Raji (cell line): ENCODE results near the gene ARHGEF5.
"Not testable (repeated sequence)": the region's sequence is repeated elsewhere in the genome, so short reads cannot be mapped to it uniquely, and the experiment has no call there.

Experiments used
- POLR2A ChIP-seq: IDR thresholded peaks from 2 replicates; pipeline ENCODE4 v1.6.1; 2011; ENCODE audit warnings: low read depth, low read length, control low read depth; ENCODE audit not compliant: insufficient read depth

Gene ARHGEF5

GRCh38 chr7:144355176-144355822 lies at the start of gene ARHGEF5:
ARHGEF5 (plus strand) TSS chr7:144355402; CDS start chr7:144362670, 7,268 bp downstream.
- not testable (repeated sequence) for TF ChIP-seq POLR2A

- TF ChIP-seq POLR2A: not testable (repeated sequence)
Measured at GRCh38 chr7:144311872-144312469, 43.2 kb upstream of the ARHGEF5 start, which contains the start of gene OR2A1. OR2A1 (plus strand) TSS chr7:144312419; CDS start chr7:144318125, 5,706 bp downstream.

DNA sequence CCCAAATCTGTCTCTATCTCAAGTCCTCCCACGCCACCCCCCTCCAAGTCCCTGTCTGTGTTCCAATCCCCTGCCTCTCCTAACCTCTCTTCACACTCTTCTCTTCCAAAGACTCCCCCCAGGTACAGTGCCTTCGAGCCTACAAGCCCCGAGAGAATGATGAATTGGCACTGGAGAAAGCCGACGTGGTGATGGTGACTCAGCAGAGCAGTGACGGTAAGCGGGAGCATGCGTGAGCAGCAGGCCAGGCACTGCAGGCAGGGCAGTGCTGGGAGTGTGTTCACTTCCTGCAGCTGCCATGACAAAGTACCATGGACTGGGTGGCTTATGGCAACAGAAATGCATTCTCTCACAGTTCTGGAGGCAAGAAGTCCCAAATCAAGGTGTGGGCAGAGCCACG lies 23.4 kb downstream of the ARHGEF5 start:
- TF ChIP-seq POLR2A: no peak

- no peak for TF ChIP-seq POLR2A
Measured at GRCh38 chr7:144379776-144380384, 24.7 kb downstream of the ARHGEF5 start.

GRCh38 chr7:144384071-144384470 lies 28.9 kb downstream of the ARHGEF5 start:
- no peak for TF ChIP-seq POLR2A

- TF ChIP-seq POLR2A: no peak
Measured at GRCh38 chr7:144384555-144385245, 29.5 kb downstream of the ARHGEF5 start.

DNA sequence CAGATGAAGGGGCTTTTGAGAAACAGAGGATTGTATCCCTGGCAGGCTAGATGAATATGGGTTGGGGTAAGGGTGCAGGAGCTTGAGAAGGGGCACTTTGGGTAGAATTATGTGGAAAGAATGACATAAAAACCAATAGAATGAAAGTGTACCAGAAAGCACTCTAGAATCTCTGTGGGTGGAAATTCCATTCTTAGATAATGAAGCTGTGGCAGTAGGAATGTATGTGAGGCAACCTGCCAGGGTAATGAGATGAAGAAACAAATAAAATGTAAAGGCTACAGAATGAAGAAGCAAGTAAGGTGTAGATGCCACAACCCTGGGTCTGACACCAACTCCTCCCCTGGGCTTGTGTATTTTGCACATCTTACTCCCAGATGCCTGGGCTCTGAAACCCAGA lies 31.5 kb downstream of the ARHGEF5 start:
- no peak for TF ChIP-seq POLR2A

DNA sequence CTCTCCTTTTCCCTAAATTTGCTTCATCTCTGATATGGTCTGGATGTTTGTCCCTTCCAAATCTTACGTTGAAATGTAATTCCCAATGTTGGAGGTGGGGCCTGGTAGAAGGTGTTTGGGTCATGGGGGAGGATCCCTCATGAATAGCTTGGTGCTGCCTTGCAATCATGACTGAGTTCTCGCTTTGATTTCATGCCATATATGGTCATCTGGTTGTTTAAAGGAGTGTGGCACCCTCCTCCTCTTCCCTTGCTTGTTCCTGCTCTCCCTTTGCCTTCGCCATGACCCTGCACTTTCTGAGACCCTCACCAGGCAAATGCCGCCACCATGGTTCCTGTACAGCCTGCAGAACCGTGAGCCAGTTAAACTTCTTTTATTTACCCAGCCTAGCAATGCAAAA lies 33.7 kb downstream of the ARHGEF5 start:
- TF ChIP-seq POLR2A: no peak

DNA sequence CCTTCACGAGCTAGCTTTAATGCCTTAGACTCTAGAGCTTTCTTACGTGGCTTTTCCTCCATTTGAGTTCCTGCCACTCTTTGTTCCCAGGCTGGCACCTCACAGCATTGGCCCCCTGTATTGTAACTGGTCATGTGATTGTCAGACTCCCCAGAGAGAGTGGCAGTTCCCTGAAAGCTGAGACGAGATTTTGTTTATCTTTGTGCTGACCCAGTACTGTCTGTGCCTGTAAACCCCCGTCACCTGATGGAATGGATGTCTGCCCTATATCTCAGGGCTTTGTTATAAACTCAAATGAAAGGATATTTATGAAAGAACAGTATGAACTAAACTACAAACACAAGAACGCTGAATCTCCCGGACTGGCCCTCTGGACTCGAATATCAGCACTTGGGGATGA lies 35.3 kb downstream of the ARHGEF5 start:
- TF ChIP-seq POLR2A: no peak

DNA sequence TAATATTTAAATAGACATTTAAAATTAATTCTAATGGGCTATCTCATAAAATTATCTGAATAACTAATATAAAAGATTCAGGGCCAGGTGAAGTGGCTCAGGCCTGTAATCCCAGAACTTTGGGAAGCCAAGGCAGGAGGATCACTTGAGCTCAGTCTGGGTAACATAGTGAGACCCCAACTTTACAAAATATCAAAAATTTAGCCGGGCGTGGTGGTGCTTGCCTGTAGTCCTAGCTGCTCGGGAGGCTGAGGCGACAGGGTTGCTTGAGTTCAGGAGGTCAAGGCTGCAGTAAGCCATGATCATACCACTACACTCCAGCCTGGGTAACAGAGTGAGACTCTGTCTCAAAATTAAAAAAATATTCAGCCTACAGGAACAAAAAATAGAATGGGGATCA lies 35.8 kb downstream of the ARHGEF5 start:
- TF ChIP-seq POLR2A: no peak

GRCh38 chr7:144391823-144392255 lies 36.6 kb downstream of the ARHGEF5 start:
- no peak for TF ChIP-seq POLR2A

- TF ChIP-seq POLR2A: no peak
Measured at GRCh38 chr7:144397086-144397485, 41.9 kb downstream of the ARHGEF5 start.

GRCh38 chr7:144398291-144398690 lies 43.1 kb downstream of the ARHGEF5 start:
- no peak for TF ChIP-seq POLR2A

DNA sequence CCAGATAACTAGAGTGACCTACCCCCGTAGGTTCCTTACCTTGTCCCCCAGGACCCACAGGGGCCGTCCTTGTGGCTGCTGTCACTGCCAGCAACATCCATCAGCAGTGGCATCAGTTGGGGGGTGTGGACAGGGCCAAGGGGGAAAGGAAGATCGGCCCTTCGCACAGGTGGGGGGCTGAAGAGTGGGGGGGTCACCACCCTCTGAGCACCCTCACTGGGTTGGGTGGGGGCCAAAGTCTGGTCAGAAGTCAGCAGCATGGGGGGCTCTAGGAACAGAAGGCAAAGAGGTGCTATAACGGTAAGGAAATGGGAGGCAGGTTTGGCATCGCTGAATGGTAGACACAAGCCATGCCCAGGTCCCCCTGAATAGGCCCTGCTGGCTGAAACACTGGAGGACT lies 43.7 kb downstream of the ARHGEF5 start:
- no peak for TF ChIP-seq POLR2A

DNA sequence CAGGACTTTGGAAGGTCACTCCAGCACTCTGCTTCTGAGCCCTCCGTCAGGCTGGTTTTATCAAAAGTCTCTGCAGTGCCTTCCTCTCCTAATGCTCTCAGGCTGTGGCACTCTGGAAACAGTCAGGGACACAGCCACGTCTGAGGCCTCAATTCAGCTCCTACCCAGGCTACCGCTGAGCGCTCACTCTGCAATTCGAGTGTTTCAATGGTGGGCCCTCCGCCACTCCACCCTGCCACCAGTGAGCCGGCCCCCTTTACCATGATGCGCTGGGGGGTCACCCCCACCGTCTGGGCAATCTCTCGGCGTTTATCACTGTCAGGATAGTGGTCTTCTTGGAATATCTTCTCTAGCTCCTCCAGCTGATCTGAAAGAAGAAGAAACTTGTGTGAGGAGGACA lies 44.7 kb downstream of the ARHGEF5 start:
- TF ChIP-seq POLR2A: no peak

DNA sequence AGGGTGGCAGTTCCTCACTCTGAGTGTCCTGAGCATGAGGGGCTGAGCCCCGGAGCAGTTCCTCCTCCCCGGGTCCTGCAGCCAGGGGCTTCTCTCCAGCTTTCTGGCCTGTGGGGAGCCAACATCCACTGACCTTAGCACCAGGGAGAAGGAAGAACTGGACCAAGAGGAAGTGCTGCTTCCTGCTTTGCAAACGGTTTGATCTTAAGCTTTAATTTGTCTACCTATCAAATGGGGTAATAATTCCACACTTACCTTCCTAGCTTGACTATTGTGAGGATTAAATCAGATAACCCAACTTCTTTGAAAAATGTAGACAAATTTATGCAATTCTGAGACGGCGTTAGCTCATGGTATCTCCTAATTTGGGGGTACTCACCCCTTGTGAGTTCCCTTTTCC lies 46.3 kb downstream of the ARHGEF5 start:
- TF ChIP-seq POLR2A: no peak

GRCh38 chr7:144403102-144403501 lies 47.9 kb downstream of the ARHGEF5 start:
- TF ChIP-seq POLR2A: no peak
